Fibroblast of lung (primary cell): ENCODE data around the gene GRB10.

ENCODE experiments used
- EZH2 ChIP-seq: IDR thresholded peaks from 2 replicates; pipeline ENCODE4 v1.5.1; 2012; ENCODE audit warnings: low read length, control low read depth, mild to moderate bottlenecking; ENCODE audit errors: missing control alignments
- TF ChIP-seq, protein P1 (sequence below), 2 donors: IDR thresholded peaks in 1 of 2; conservative IDR thresholded peaks in 1 of 2; 1 replicate in 1 of 2; 2 replicates in 1 of 2; pipeline ENCODE4 v1.5.1; 2011 to 2012; ENCODE audit warnings: low read length in 2 of 2, control low read depth in 1 of 2, inconsistent platforms in 1 of 2, low read depth in 1 of 2, mild to moderate bottlenecking in 1 of 2

DNA sequence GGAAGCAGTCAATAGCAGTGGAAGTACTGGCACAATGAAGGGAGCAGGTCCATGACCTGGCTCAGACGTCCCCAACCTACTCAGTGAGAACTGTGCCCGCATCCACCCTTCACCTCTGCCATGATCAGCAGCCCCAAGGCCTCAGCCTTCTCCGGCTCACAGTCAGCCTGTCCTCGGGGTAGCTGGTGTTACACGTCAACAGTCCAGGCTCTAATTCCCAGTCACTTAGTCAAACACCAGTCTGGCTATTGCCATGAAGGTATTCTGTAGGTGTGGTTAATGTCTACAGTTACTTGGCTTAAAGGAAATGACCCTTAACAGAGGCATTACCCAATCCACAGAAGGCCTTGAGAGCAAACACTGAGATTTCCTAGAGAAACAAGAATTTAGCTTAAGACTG is 49.1 kb downstream of the GRB10 start:
- TF ChIP-seq, protein P1, sequence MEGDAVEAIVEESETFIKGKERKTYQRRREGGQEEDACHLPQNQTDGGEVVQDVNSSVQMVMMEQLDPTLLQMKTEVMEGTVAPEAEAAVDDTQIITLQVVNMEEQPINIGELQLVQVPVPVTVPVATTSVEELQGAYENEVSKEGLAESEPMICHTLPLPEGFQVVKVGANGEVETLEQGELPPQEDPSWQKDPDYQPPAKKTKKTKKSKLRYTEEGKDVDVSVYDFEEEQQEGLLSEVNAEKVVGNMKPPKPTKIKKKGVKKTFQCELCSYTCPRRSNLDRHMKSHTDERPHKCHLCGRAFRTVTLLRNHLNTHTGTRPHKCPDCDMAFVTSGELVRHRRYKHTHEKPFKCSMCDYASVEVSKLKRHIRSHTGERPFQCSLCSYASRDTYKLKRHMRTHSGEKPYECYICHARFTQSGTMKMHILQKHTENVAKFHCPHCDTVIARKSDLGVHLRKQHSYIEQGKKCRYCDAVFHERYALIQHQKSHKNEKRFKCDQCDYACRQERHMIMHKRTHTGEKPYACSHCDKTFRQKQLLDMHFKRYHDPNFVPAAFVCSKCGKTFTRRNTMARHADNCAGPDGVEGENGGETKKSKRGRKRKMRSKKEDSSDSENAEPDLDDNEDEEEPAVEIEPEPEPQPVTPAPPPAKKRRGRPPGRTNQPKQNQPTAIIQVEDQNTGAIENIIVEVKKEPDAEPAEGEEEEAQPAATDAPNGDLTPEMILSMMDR (conservative IDR thresholded peaks at IDR 0.05 in 1 of 2, IDR thresholded peaks at IDR 0.05 in 1 of 2; ENCODE audit: low read depth in 1 of 2, low read length in 2 of 2) = no peak
- TF ChIP-seq EZH2 = no peak
